Esophagus squamous epithelium (tissue), 4 donors: Measurements from ENCODE around the gene FES.
"Not testable (repeated sequence)": the region's sequence is repeated elsewhere in the genome, so short reads cannot be mapped to it uniquely, and the experiment has no call there.

ENCODE experiments used
- CTCF ChIP-seq, 6 experiments: fragments of 450-650 bp in 4 of 6; fragments of 200-600 bp in 2 of 6; sonication (generic) in 2 of 6; IDR thresholded peaks; one replicate each; pipeline ENCODE4 v1.5.1; 2016 to 2019; ENCODE audit warnings: antibody characterized with exemption in 6 of 6, mild to moderate bottlenecking in 4 of 6, moderate library complexity in 4 of 6
- POLR2A ChIP-seq, 4 donors: fragments of 450-650 bp; IDR thresholded peaks; one replicate each; pipeline ENCODE4 v1.6.1; 2017; ENCODE audit warnings: antibody characterized with exemption in 4 of 4, mild to moderate bottlenecking in 4 of 4, moderate library complexity in 3 of 4

DNA sequence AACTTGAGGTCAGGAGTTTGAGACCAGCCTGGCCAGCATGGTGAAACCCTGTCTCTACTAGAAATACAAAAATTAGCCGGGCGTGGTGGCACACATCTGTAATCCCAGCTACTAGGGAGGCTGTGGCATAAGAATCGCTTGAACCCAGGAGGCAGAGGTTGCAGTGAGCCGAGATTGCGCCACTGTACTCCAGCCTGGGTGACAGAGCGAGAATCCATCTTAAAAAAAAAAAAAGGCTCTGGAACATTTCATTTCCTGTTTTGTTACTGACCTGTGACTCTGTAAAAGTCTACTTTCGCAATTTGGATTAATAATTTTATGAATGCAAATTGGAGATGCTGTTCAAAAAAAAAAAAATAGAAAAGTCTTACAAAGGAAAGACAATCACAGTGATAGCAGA, 43.8 kb downstream of the FES start:
- not testable (repeated sequence) for TF ChIP-seq POLR2A, CTCF (IDR thresholded peaks at IDR 0.05)
